HL-60/S4 treated with retinoic acid at 250 ng/mL for 4 days and 3 days (cell line): ENCODE data around the gene TPCN2.

Source experiments
- in situ Hi-C: fragments of 300-500 bp; cut with MboI; formaldehyde crosslinking; loops from 2 replicates; pipeline ENCODE4 v1.7.0; 2022; ENCODE audit warnings: low sequenced_read_pairs

Gene TPCN2

DNA sequence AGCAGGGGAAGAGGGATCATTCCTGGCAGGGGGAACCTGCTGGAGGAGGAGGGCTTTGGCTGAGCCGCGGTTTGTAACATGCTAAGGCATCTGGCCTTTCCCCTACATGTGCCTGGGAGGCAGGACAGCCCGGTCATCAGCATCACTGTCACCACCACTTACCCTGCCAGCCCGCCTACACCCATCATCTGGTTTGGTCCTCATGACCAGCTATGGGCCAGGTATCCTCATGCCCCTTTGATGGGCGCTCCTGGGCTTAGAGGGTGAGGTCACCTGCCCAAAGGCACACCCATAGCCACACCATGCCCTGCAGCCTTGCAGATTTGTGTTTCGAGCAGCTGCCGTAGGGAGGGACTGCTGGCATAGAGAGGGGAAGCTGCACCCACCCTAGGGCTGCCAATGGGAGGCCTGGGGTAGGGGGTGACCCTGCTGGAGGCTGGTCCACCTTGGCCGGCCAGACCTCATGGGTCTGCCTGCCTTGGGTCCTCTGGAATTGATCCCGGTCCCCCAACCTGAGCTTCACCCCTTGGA is 38.3 kb upstream of the TPCN2 start:
- in situ Hi-C loops, result no loop called here

DNA sequence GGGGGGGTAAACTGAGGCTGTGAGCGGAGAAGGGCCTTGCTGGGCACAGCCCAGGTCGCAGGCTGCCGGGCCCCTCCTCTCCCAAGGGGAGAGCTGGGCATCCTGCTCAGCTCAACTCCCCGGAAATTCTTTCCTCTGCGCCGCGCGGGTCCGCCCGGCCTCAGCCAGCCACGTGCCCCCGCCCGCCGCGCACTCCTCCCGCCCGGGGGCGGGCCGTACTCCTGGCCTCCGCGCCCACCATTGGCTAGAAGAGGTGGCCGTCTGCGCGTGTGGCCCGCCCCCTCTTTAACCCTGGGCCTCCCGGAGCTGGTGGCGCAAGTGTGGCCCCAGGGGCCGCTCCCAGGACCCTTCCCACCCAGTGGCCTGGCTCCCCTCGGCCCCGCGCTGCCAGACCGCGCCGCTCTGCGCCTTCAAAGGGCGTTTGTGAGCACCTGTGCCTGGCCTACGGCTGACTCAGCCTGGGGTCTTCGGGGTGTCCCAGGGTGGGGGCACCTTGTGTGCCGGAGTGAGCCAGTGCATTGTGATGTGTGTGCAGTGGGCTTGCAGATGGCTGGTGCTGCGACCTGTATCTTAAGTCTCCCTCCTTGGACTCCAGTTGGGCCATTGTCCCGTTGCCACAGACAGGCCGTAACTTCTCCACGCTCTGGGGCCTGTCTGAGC is 37.6 kb upstream of the TPCN2 start:
- in situ Hi-C loops, result no loop called here

DNA sequence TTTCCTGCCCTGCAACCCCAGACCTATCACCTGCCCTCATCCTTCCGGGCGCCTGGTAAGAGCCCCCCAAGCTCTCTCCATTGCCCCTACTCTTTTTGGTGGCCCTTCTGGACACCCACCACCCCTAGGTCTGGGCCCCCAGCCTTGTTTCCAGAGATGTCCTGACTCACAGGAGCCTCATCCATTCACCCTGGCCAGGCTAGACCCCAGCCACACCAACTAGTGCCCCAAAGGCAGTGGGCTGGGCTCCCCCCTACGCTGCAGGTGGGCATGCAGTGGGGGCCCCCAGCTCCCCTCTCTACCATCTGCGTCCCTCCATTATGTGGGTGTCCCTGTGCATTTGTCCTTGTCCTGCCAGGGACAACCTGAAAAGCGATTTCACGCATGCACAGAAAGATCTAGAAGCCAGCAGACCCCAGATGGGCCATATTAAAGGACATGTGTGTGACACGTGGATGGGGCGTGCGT is 37.1 kb upstream of the TPCN2 start:
- in situ Hi-C loops, result no loop called here

DNA sequence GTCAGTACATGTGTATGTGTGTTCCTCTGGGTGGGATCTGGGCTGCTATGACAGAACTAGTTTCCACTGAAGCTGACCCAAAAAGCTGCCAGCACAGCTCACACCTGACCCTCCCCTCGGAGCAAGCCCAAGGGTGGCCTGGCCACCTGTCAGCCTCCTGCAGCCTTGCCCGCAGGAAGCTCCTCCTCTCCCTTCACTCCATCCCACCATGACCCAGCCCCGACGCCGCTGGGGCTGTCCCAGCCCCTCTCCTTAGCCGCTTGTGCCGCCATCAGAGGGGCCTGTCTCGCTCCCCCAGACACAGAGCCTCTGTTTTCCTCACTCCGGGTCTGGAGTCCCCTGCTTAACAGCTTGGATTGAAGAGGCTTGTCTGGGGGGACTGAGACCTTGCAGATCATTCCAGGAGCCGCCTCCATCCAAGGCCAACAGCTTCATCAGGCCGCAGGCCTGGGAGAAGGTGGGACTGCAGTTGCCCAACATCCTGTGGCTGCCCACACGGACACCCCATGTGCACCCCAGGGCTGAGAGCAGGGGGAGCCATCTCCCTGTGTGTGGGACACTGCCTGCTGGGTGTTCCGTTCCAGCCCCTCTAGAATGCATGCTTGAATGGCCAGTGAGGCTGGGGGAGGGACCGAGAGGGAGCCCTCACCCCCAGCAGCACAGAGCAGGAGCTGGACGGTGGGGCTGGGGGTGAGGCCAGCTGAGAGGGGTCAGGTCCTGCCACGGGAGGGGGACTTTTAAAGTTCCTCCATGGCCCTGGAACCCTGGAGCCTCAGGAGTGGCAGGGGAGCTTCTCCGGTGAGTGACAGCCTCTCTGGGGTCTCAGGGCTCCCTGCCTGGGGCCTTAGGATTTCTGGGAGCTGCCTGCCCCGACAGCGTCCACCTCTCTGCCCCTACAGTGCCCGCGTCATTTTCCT is 36.4 kb upstream of the TPCN2 start:
- in situ Hi-C loops, result no loop called here

DNA sequence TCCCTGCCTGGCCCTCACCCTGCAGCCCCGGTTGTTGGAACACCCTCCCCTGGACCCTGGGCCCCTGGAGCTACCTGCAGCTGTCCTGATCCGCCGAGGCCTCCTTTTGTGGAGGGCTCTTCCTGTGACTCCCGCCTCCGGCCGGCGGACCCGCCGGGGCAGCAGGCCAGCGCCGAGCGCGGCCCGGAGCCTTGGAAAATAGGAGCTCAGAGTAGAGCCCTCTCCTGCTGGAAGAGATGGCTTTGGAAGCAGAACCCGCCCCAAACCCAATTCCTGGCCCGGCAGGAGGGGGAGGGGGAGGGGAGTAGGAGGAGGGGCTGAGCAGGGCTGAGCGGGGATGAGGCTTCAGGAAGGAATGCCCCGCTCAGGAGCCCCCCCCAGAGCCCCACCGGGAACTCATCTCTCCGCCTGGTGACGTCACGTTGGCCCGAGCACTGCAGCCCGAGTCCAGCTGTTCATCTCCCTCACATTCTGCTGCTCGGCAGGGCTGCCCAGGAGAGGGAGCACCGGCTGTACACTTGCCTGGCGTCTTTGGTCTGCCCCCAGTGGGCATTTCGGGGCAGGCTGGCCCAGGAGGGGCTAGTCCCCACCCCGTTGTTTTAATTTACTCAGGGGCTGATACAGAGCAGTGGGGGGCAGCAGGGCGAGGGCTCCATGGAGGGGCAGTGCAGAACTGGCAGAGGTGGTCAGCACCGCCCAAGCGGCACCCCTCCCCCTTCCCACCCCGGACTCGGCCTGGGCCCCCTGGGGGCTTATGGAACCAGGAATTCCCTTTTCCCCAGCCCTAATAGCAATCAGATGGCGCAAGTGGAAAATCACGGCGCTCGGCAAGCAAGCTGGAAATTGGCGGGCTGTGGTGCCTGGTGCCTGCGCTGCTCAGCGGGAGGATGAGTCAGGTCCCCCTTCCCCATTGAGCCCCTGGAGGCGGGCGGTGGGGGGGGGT is 35.5 kb upstream of the TPCN2 start, which contains the start of gene MRGPRF:
MRGPRF (minus strand) TSS at position 238 of the 943 bp plus-strand sequence. CDS start 3,345 bp downstream, outside the sequence.
- in situ Hi-C loops, result no loop called here

DNA sequence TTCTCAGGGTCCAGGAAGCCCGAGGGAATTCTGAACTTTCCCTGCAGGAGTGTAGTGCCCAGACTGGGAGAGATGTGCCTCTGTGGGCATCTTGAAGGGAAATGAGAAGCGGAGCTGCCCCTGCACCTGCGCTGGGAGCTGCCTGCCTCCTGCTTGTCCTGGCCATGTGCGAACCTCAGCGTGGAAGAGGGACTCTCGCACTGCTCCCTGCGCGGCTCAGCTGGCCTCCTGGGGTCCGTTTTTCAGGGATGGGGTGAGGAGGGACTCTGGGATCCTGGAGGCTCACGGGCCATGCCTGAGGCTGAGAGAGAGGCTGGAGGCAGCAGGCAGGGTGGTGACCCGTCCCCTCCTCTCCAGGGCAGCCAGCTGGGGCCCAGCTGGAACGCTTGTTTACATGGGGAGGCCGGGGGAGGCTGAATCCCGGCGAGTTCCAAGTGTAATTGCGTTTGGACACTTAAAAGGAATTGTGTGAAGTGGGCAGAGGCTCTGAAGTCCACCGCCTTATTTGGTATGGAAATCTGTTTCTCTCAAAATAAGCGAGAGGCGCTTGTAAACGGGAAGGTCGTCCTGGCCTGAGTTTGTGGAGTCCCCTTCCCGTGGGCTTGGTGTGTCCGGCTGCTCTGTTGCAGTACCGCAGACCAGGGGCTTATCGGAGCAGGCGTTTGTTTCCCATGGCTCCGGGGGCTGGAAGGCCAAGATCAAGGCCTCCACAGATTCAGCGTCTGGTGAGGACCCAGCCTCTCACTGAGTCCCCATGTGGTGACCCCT is 34.5 kb upstream of the TPCN2 start:
- in situ Hi-C loops, result no loop called here

DNA sequence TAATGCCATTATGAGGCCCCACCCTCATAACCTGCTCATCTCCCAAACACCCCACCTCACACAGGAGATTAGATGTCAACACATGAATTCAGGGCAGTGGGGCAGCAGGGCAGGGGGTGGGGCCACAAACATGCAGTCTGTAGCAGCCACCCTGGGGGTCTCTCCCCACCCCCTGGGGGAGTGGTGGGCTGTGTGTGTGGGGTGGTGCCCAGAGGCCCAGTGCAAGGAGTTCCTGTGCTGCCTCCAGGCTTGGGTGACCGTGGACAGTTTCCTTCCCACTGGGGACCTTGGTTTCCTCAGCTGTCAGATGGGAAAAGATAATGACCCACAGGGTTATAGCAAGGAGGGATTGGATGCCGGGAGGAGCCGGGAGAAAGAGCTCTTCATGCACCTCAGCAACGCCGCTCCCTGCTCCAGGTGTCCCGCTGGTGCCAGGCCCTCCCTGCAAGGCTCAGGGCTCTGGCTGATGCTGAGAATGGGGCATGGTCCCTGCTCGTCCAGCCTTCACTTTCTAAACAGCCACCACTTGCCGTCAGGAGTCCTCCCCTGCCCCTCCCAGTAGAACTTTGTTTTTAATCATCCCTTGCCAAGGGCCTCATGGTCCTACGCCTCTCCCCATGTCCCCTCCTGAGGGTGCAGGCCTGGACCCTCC is 33.7 kb upstream of the TPCN2 start:
- in situ Hi-C loops, result no loop called here

DNA sequence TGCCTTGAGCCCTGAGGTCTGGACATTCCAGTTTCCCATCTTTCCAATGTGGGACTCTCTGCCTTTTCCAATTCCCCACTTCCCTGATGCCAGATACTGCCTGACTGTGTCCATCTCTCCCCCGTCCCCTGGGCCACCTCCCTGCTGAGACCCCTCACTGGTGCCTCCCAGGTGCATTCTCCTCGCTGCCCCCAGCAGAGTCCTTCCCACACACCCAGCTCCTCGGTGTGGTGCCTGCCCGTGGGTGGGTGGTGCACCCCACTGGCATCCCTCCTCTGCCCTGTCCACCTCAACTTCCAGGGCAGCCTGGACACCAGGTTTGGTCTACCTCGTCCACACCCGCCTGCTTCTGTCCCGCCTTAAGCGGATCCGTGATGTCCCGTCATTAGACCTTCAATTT is 30.8 kb upstream of the TPCN2 start:
- in situ Hi-C loops, result no loop called here

DNA sequence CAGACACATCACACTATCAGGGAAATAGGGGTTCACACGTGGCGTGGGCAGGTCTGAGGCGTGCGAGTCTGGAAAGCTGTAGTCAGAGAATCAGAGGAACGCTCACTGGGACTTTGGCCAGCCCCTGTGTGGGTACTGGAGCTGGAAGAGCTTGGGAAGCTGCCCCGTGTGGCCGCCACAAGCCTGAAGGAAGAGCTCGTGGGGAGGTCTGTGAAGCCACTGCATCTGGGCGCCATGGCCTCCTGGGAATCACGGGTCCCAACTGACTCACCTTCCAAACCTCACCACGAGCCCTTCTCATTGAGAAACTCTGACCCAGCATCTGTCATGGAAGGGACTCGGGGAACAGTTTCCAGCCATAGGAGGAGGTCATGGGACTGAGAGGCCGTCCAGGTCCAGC is 29.8 kb upstream of the TPCN2 start:
- in situ Hi-C loops, result no loop called here

DNA sequence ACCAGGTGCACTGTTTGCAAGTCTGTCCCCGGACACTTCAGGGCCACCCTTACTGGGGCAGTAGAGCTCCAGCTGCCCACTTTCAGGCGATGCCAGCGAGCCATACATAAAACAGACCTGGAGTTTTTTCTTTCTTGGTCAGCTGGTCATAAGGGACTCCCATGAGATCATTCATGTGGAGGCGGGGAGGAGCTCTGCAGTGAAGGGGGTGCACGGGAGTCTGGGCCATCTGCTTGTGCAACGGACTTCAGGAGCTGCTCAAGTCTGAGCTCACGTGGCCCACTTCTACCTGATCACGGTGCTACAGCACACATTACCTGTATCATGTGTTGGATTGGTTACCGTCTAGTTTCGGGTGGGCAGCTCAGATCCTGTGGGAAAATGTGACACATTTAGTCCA is 26.5 kb upstream of the TPCN2 start:
- in situ Hi-C loops, result no loop called here

DNA sequence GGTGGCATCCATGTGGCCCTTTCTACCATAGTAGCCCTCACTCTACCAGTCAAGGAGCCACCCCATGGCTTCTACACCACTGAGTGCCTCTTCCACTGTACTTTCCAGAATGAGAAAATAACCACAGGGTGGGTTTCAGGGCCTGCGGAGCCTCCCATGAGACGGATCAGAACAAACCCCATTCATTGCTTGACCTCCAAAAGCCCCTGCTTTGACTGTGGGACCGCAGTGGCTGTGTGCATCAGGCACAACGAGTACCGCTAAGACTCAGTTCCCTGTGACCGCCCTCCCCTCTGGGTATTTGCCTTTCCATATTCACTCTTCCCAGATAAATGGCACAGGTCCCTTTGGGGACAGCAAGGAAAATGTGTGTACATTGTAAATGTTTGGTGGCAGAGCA is 24.2 kb upstream of the TPCN2 start:
- in situ Hi-C loops, result no loop called here

DNA sequence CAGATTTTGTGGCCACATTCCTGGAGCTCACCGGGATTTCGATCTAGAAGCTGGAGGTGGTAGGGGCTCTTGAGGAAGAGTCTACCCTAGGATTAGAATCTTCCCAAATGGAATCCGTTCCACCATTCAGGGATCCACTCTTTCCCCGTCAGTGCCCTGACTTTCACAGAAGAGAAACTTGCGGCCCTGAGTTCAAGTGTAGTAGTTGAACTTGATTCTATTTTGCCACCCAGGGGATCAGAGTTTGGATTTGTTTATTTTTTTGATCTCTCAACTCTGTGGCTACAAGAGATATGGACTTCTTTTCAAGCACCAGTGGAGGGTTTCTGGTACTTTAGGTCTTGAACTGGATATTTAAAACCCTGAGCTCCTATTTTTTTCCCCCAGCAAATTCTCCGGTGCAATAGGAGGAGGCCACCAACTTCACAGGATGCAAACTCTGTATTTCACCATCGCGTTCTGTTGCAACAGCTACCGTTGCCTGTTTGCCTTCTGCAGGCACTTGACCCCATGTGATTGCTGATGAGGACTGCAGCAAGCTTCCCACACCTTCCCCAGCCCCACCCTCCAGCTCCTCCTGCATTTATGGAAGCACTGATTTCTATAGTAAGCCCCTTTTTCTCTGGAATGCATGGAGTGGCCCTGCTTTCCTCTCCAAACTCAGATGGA is 20.9 kb upstream of the TPCN2 start:
- in situ Hi-C loops, result no loop called here

DNA sequence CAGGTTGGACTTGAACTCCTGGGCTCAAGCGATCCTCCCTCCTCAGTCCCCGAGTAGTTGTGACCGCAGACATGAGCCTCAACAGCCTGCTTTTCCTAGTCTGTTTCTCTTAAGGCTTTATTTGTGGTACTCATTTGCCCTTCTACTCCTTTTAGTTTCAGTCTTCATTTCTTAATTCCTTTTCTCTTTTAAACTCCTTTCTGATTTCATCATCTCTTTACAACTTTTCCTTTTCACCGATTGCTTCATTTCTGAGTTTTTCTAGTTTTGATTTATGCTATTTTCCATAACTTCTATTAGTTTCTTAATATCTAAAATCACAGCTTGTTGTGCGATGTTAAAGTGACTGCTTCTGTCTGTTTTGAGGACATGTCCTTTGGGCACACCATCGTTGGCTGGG is 18.4 kb upstream of the TPCN2 start:
- in situ Hi-C loops, result no loop called here

DNA sequence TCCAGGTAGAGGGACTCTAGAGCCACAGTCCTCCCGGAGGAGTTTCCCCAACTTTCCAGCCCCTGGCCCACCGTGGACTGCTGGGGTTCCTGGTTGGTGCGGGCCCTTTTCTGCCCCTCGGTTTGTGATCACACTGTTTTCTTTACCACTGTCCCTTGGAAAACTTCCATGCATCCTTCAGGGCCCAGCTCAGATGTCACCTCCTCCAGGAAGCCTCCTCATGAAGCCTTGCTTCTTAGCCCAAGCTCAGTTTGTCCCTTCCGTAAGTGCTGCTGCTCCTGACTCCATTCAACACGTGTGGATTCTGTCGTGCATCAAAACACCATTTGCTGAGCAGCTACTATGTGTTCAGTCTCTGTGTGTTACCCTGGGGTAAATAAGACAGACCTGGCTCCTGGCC is 15.9 kb upstream of the TPCN2 start:
- in situ Hi-C loops, result no loop called here

DNA sequence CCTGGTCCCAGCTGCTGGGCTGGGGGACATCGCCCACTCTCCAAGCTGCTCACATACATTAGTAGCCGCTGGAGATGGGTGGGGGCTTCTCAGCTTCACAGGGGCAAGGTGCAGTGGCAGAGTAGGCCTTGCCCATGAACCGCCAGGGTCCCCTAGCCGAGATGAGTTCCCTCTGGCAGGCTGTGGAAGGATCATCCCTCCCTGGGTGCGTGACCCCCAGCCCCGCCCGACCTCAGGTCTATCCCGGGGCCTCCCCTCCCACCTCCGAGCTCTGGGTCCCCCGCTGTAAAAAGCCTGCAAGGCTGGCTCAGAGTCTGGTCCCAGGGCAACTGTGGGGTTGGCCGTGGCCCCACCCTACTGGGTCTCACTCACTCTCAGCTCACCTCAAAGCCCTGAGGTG is 15.3 kb upstream of the TPCN2 start:
- in situ Hi-C loops, result no loop called here

DNA sequence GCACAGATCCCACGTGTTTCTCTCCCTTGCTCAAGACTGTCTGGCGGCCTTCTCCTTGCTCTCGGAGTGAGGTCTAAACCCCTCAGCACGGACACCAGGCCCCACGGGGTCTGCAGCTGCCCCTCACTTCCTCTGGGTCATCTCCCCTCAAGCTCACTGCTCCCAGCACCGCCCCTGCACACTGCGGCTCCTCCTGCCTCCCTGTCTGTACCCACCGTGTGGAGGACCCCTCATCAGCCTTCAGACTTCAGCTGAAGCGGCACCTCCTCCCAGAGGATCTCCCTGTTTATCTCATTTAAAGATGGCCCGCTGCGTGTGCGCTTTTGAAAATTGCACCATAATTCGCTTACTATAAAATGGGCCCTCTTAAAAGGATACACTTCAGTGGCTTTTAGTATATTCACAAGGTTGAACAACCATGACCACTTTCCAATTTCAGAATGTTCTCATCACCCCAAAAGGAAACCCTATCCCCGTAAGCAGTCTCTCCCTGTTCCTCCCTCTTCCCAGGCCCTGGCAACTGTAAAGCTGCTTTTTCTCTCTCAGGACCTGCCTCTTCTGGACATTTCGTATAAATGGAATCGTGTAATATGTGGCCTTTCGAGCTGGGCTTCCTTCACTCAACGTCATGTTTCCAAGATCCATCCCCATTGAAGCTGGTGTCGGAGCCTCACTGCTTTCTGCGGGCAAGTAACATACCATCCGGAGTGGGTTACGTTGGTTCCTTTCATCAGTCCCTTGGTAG is 14.4 kb upstream of the TPCN2 start:
- in situ Hi-C loops, result no loop called here

DNA sequence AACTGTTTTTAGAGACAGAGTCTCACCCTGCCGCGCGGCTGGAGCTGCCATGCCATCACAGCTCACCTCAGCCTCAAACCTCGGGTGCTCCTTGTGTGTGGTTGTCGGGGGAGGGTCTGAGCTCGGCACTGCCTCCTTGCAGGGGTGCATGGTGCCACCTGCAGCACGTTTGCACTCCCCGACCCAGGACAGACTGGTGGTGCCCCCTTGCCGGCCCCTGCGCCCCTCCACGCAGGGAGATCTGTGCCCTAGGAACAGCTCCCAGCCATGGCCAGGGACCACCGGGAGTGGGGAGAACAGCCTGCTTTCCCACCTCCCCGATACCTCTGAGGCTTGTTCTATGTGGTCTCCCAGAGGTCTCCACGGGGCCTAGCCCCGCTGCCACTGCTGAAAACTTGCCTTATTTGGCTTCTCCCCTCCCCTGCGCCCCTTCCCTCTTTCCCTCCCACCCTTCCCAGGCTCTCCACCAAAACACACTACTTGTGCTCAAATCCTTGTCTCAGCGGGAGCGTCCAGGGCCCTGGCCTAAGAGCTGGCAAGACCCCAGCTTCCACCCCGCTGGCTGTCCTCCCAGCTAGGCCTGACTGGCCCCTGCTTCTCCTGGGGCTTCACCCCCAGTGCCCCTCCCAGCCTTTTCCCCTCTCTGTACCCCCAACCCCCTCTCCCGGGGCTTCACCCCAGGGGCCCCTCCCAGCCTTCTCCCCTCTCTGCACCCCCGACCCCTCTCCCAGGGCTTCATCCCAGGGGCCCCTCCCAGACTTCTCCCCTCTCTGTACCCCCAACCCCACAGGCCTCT is 13.4 kb upstream of the TPCN2 start:
- in situ Hi-C loops, result no loop called here

DNA sequence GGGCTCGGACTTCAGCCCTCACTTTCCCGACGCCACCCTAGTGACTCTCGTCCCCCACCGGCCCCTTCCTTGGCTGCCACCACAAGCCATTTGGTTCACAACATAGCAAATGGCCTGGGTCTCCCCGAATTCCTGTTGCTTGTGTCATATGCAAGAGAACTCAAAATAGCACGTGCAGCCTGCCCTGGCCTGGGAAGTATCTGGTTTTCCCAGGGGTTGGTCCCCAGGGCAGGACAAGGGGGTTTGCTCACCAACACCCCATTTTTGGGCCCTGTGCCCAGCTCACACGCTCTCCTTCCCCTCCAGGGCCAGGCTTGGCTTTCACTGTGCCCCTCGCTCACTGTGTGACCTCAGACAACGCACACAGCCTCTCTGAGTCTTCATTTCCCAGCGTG is 12.8 kb upstream of the TPCN2 start:
- in situ Hi-C loops, result no loop called here
